H9 (cell line): ENCODE results near the gene TESK1. TPM values are rescaled to one million over a fixed set of nuclear protein-coding genes. Genes with fewer than 3 reads are reported as not detected.

ENCODE experiments used
- DNase-seq: peaks from one replicate; pipeline ENCODE4 v3.0.0-alpha.2; 2017
- H2AFZ ChIP-seq: one replicate; pipeline ENCODE4 v1.6.1; 2013; ENCODE audit warnings: mild to moderate bottlenecking, low read length, control low read depth, moderate library complexity
- H2AK5ac ChIP-seq: 2 replicates; pipeline ENCODE4 v1.6.1; 2013; ENCODE audit warnings: low read length, control low read depth, mixed read lengths; ENCODE audit not compliant: insufficient read length
- H2BK120ac ChIP-seq: one replicate; pipeline ENCODE4 v1.6.1; 2013; ENCODE audit warnings: low read depth, mild to moderate bottlenecking, low read length, control low read depth, inconsistent platforms; ENCODE audit not compliant: poor library complexity, severe bottlenecking
- H2BK12ac ChIP-seq: 2 replicates; pipeline ENCODE4 v1.6.1; 2013; ENCODE audit warnings: low read length, control low read depth, mixed read lengths, low read depth; ENCODE audit not compliant: insufficient read length
- H2BK15ac ChIP-seq: 2 replicates; pipeline ENCODE4 v1.6.1; 2013; ENCODE audit warnings: low read depth, low read length, control low read depth
- H2BK20ac ChIP-seq: one replicate; pipeline ENCODE4 v1.6.1; 2013; ENCODE audit warnings: low read depth, mild to moderate bottlenecking, low read length, control low read depth, inconsistent platforms; ENCODE audit not compliant: poor library complexity, severe bottlenecking
- H2BK5ac ChIP-seq: 2 replicates; pipeline ENCODE4 v1.6.1; 2013; ENCODE audit warnings: low read length, control low read depth, mixed read lengths; ENCODE audit not compliant: insufficient read length
- H3K14ac ChIP-seq: 2 replicates; pipeline ENCODE4 v1.6.1; 2013; ENCODE audit warnings: low read length, control low read depth; ENCODE audit not compliant: insufficient read depth
- H3K18ac ChIP-seq: 2 replicates; pipeline ENCODE4 v1.6.1; 2013; ENCODE audit warnings: low read depth, mild to moderate bottlenecking, mixed read lengths, low read length, control low read depth; ENCODE audit not compliant: insufficient read length
- H3K23ac ChIP-seq: 2 replicates; pipeline ENCODE4 v1.6.1; 2013; ENCODE audit warnings: low read length, control low read depth, mixed read lengths, low read depth; ENCODE audit not compliant: insufficient read length
- H3K23me2 ChIP-seq: 2 replicates; pipeline ENCODE4 v1.6.1; 2013; ENCODE audit warnings: low read depth, mild to moderate bottlenecking, mixed read lengths, low read length, control low read depth; ENCODE audit not compliant: insufficient read length, poor library complexity, severe bottlenecking
- H3K27ac ChIP-seq: 2 replicates; pipeline ENCODE4 v1.5.1; 2013; ENCODE audit warnings: low read length, control low read depth, mixed read lengths, low read depth; ENCODE audit not compliant: insufficient read length
- H3K27me3 ChIP-seq: 2 replicates; pipeline ENCODE4 v1.6.1; 2013; ENCODE audit warnings: low read length, control low read depth, inconsistent platforms; ENCODE audit not compliant: insufficient read depth
- H3K4ac ChIP-seq: 2 replicates; pipeline ENCODE4 v1.6.1; 2013; ENCODE audit warnings: low read depth, mild to moderate bottlenecking, control low read depth, inconsistent platforms, low read length, moderate library complexity
- H3K4me1 ChIP-seq: 2 replicates; pipeline ENCODE4 v1.6.1; 2013; ENCODE audit warnings: low read length, control low read depth, inconsistent platforms; ENCODE audit not compliant: insufficient read depth
- H3K4me2 ChIP-seq: 2 replicates; pipeline ENCODE4 v1.6.1; 2013; ENCODE audit warnings: low read length, control low read depth, mixed read lengths; ENCODE audit not compliant: insufficient read length, insufficient read depth
- H3K56ac ChIP-seq: 2 replicates; pipeline ENCODE4 v1.6.1; 2013; ENCODE audit warnings: low read depth, mild to moderate bottlenecking, mixed read lengths, low read length, control low read depth; ENCODE audit not compliant: insufficient read length
- H3K79me1 ChIP-seq: 2 replicates; pipeline ENCODE4 v1.6.1; 2013; ENCODE audit warnings: low read depth, mild to moderate bottlenecking, moderate library complexity, low read length, control low read depth, inconsistent platforms; ENCODE audit not compliant: insufficient read depth, poor library complexity, severe bottlenecking
- H3K79me2 ChIP-seq: 2 replicates; pipeline ENCODE4 v1.6.1; 2013; ENCODE audit warnings: low read length, control low read depth, inconsistent platforms; ENCODE audit not compliant: insufficient read depth
- H3K9ac ChIP-seq: 2 replicates; pipeline ENCODE4 v1.6.1; 2013; ENCODE audit warnings: low read length, control low read depth, mixed read lengths; ENCODE audit not compliant: insufficient read length; ENCODE audit errors: extremely low read depth
- H3K9me3 ChIP-seq: one replicate; pipeline ENCODE4 v1.6.1; 2013; ENCODE audit warnings: low read depth, low read length, inconsistent platforms; ENCODE audit not compliant: control insufficient read depth
- H3T11ph ChIP-seq: one replicate; pipeline ENCODE4 v1.6.1; 2013; ENCODE audit warnings: mild to moderate bottlenecking, low read length, control low read depth, inconsistent platforms
- H4K20me1 ChIP-seq: one replicate; pipeline ENCODE4 v1.6.1; 2013; ENCODE audit not compliant: control insufficient read depth, insufficient read length, insufficient read depth
- H4K5ac ChIP-seq: 2 replicates; pipeline ENCODE4 v1.6.1; 2013; ENCODE audit warnings: low read depth, mild to moderate bottlenecking, mixed read lengths, low read length, control low read depth; ENCODE audit not compliant: insufficient read length
- H4K8ac ChIP-seq: replicated peaks from 2 replicates; pipeline ENCODE4 v1.6.1; 2013; ENCODE audit warnings: low read length, control low read depth, mixed read lengths, low read depth; ENCODE audit not compliant: insufficient read length
- H4K91ac ChIP-seq: 2 replicates; pipeline ENCODE4 v1.6.1; 2013; ENCODE audit warnings: low read depth, mild to moderate bottlenecking, moderate library complexity, mixed read lengths, low read length, control low read depth; ENCODE audit not compliant: insufficient read length
- H3K27ac Mint-ChIP-seq, 3 experiments: 2 replicates in 2 of 3; 3 replicates in 1 of 3; pipeline ENCODE4 v1.8.0; 2020 to 2021; ENCODE audit warnings: mixed read lengths in 3 of 3, mild to moderate bottlenecking in 1 of 3, moderate library complexity in 1 of 3
- H3K27me3 Mint-ChIP-seq: 2 replicates; pipeline ENCODE4 v1.8.0; 2021; ENCODE audit warnings: low read depth, mild to moderate bottlenecking, moderate library complexity, mixed read lengths
- H3K36me3 Mint-ChIP-seq, 3 experiments: 2 replicates in 2 of 3; 3 replicates in 1 of 3; pipeline ENCODE4 v1.8.0; 2020 to 2021; ENCODE audit warnings: low read depth in 3 of 3, mixed read lengths in 3 of 3; ENCODE audit not compliant: insufficient read depth in 1 of 3
- H3K4me1 Mint-ChIP-seq, 2 experiments: 2 replicates each; pipeline ENCODE4 v1.8.0; 2020; ENCODE audit warnings: mixed read lengths in 2 of 2
- H3K4me3 Mint-ChIP-seq, 2 experiments: 2 replicates in 1 of 2; 3 replicates in 1 of 2; pipeline ENCODE4 v1.8.0; 2020 to 2021; ENCODE audit warnings: mild to moderate bottlenecking in 2 of 2, mixed read lengths in 2 of 2, moderate library complexity in 1 of 2
- H3K9me3 Mint-ChIP-seq, 2 experiments: 2 replicates in 1 of 2; 3 replicates in 1 of 2; pipeline ENCODE4 v1.8.0; 2020; ENCODE audit warnings: mild to moderate bottlenecking in 2 of 2, mixed read lengths in 2 of 2, moderate library complexity in 1 of 2
- WGBS: extraction: QIAGEN DNeasy Blood & Tissue Kit; methylation state at CpG from one replicate; pipeline ENCODE4 v1.1.7; 2013; ENCODE audit warnings: missing lambda C conversion rate, low lambda C conversion rate, mixed read lengths; ENCODE audit not compliant: insufficient read length; ENCODE audit errors: extremely low coverage; 5-methylcytosine and 5-hydroxymethylcytosine counted together
- total RNA-seq: library from RNA; stranded (reverse); gene quantifications from 2 replicates; pipeline ENCODE4 v1.2.1, GENCODE V29; 2021
- TF ChIP-seq, protein P1 (sequence below): fragments of 200-600 bp; sonication (generic); conservative IDR thresholded peaks from 3 replicates; pipeline ENCODE4 v1.8.0; 2021; ENCODE audit warnings: antibody characterized with exemption, mild to moderate bottlenecking

Gene TESK1
- total RNA-seq, 1 experiment from 2014 or later, result 28.6 TPM

DNA sequence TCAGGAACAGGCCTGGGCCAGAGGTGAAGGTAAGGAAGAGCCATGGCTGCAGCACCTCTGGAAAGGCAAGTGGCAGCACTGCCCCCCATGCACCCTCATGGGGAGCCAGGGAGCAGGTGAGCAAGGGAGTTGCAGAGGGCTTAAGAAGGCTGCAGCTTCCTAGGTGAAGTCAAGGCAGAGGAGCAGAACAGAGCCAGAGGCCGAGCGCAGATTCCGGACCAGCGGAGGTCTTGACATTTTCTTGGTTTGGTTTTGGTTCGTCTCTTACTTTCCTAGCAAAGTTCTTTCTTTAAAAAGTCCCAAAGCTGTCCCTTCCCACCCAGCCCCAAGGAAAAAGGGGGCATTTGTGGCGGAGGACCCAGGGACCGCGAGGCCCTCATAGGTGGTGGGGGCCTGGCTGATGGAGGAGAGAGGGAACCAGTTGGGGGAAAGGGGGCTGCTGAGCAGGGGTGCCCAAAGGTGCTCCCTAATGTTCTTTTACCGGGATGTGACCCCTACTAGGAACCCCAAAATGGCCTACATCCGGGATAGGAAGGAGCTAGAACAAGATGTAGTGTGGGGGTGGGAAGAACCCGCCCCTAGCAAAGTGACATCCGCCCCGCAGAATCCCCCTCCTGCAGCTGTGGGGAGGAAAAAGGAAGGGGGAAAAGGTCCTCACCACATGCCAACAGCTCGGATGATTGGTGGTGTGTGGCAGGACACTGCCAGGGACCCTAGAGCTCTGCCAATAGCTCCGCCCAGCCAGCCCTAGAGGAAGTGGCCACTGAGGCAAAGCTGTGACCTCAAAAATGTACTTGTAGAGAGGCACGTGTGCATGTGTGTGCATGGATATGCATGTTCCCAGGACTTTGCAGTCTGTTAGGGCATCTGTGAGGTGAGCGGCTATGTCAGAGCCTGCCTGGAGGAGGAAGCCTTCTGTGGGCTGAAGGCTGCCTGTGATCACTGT, 14.1 kb downstream of the TESK1 start:
- H4K5ac ChIP-seq, result no peak overlapping the region
- H2BK5ac ChIP-seq, result no peak overlapping the region
- no peaks in the 10 kb centered on the region for H3K79me1 ChIP-seq
- H3K23me2 ChIP-seq, result peaks cover 13% of the 10 kb centered on the region
- no peak overlapping the region for H4K8ac ChIP-seq
- no peak overlapping the region for H2BK12ac ChIP-seq
- H3K23ac ChIP-seq, result no peak overlapping the region
- TF ChIP-seq, protein P1, sequence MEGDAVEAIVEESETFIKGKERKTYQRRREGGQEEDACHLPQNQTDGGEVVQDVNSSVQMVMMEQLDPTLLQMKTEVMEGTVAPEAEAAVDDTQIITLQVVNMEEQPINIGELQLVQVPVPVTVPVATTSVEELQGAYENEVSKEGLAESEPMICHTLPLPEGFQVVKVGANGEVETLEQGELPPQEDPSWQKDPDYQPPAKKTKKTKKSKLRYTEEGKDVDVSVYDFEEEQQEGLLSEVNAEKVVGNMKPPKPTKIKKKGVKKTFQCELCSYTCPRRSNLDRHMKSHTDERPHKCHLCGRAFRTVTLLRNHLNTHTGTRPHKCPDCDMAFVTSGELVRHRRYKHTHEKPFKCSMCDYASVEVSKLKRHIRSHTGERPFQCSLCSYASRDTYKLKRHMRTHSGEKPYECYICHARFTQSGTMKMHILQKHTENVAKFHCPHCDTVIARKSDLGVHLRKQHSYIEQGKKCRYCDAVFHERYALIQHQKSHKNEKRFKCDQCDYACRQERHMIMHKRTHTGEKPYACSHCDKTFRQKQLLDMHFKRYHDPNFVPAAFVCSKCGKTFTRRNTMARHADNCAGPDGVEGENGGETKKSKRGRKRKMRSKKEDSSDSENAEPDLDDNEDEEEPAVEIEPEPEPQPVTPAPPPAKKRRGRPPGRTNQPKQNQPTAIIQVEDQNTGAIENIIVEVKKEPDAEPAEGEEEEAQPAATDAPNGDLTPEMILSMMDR, result no peak
- no peaks in the 10 kb centered on the region; the same call in 1 of the 2 replicates for H3K4me1 ChIP-seq
- H3K79me2 ChIP-seq, result no peaks in the 10 kb centered on the region
- H3K27ac Mint-ChIP-seq, result no peak overlapping the region
- H3K27ac ChIP-seq, result no peak overlapping the region
- H3K4ac ChIP-seq, result no peak overlapping the region
- DNase-seq, result no peak
- H3K4me1 Mint-ChIP-seq, result peaks cover 15 to 18% of the 10 kb centered on the region in 2 experiments
- H3K27me3 ChIP-seq, result peaks cover 4% of the 10 kb centered on the region; the same call in 1 of the 2 replicates
- no peak overlapping the region for H3K4me2 ChIP-seq
- H4K20me1 ChIP-seq, result no peaks in the 10 kb centered on the region
- no peak overlapping the region for H2AFZ ChIP-seq
- no peak overlapping the region for H2BK15ac ChIP-seq
- H3K27me3 Mint-ChIP-seq, result peaks cover 42% of the 10 kb centered on the region
- H2BK120ac ChIP-seq, result no peak overlapping the region
- H3K56ac ChIP-seq, result no peak overlapping the region
- no peak overlapping the region for H3T11ph ChIP-seq
- H3K9me3 Mint-ChIP-seq, result no peaks in the 10 kb centered on the region
- no peaks in the 10 kb centered on the region for H3K9me3 ChIP-seq
- no peak overlapping the region; the same call in 1 of the 2 replicates for H3K14ac ChIP-seq
- no peak overlapping the region; a peak in 1 of 5 replicates for H3K4me3 Mint-ChIP-seq
- WGBS, result no CpG with 5 or more reads among the region's 17 CpGs
- no peaks in the 10 kb centered on the region for H3K36me3 Mint-ChIP-seq
- no peak overlapping the region for H3K9ac ChIP-seq
- no peak overlapping the region for H4K91ac ChIP-seq
- no peak overlapping the region for H2AK5ac ChIP-seq
- no peak overlapping the region for H3K18ac ChIP-seq
- no peak overlapping the region for H2BK20ac ChIP-seq
